DND-41 (cell line): ENCODE data around the gene RGS3.

Source experiments
- ATAC-seq: fragments of 200-7000 bp; cut with Tn5 transposase; 3 replicates; pipeline ENCODE4 v1.9.1; 2021; ENCODE audit warnings: low read depth; ENCODE audit not compliant: insufficient read depth
- DNase-seq: peaks from one replicate; pipeline ENCODE4 v3.0.0-alpha.2; 2020
- H2AFZ ChIP-seq: 2 replicates; pipeline ENCODE4 v1.6.0; 2012; ENCODE audit warnings: low read depth, low read length
- H3K27ac ChIP-seq: 2 replicates; pipeline ENCODE4 v1.5.1; 2012; ENCODE audit warnings: low read length, inconsistent platforms
- H3K27me3 ChIP-seq: fragments of 200-600 bp; sonication (generic); 2 replicates; pipeline ENCODE4 v1.6.0; 2012; ENCODE audit warnings: low read length, mild to moderate bottlenecking, inconsistent platforms; ENCODE audit not compliant: insufficient read depth, poor library complexity
- H3K36me3 ChIP-seq: 2 replicates; pipeline ENCODE4 v1.5.1; 2012; ENCODE audit warnings: low read length, inconsistent platforms; ENCODE audit not compliant: insufficient read depth
- H3K4me1 ChIP-seq: 2 replicates; pipeline ENCODE4 v1.5.1; 2012; ENCODE audit warnings: mild to moderate bottlenecking, low read length; ENCODE audit not compliant: insufficient read depth
- H3K4me2 ChIP-seq: 2 replicates; pipeline ENCODE4 v1.6.0; 2012; ENCODE audit warnings: mild to moderate bottlenecking, moderate library complexity, low read length, inconsistent platforms; ENCODE audit not compliant: insufficient read depth
- H3K4me3 ChIP-seq, 2 experiments: fragments of 200-600 bp in 1 of 2; shearing (Covaris generic) in 1 of 2; 2 replicates each; pipeline ENCODE4 v1.5.1; 2012 to 2016; ENCODE audit warnings: inconsistent platforms in 2 of 2, low read length in 2 of 2, mild to moderate bottlenecking in 2 of 2, low read depth in 1 of 2, moderate library complexity in 1 of 2
- H3K79me2 ChIP-seq: 2 replicates; pipeline ENCODE4 v1.6.0; 2012; ENCODE audit warnings: low read length, inconsistent platforms; ENCODE audit not compliant: insufficient read depth
- H3K9ac ChIP-seq: 2 replicates; pipeline ENCODE4 v1.6.0; 2012; ENCODE audit warnings: low read depth, mild to moderate bottlenecking, inconsistent platforms, low read length, moderate library complexity
- H3K9me3 ChIP-seq: 2 replicates; pipeline ENCODE4 v1.5.1; 2012; ENCODE audit warnings: low read length, moderate library complexity, mild to moderate bottlenecking, inconsistent platforms; ENCODE audit not compliant: insufficient read depth, severe bottlenecking
- H4K20me1 ChIP-seq: 2 replicates; pipeline ENCODE4 v1.6.0; 2012; ENCODE audit warnings: low read length; ENCODE audit not compliant: insufficient read depth
- CTCF ChIP-seq: IDR thresholded peaks from 2 replicates; pipeline ENCODE4 v1.5.1; 2012; ENCODE audit warnings: borderline replicate concordance, low read length, moderate library complexity, mild to moderate bottlenecking; ENCODE audit not compliant: poor library complexity, severe bottlenecking; ENCODE audit errors: extremely low read depth
- EZH2 ChIP-seq: IDR thresholded peaks from 3 replicates; pipeline ENCODE4 v1.6.1; 2012; ENCODE audit warnings: borderline replicate concordance, low read depth, mild to moderate bottlenecking, moderate library complexity, low read length, inconsistent platforms; ENCODE audit not compliant: severe bottlenecking

Gene RGS3

GRCh38 chr9:113529336-113530009 is 65.9 kb downstream of the RGS3 start:
- no peaks in the 10 kb centered on the region for H4K20me1 ChIP-seq
- no peaks in the 10 kb centered on the region for H3K27me3 ChIP-seq
- H3K36me3 ChIP-seq = no peaks in the 10 kb centered on the region; the same call in 1 of the 2 replicates
- peaks cover 11% of the 10 kb centered on the region for H3K4me1 ChIP-seq
- no peaks in the 10 kb centered on the region for H3K9me3 ChIP-seq
- H3K4me3 ChIP-seq = no peak overlapping the region
- H3K27ac ChIP-seq = no peak overlapping the region
- no peak for ATAC-seq
- no peak overlapping the region for H3K4me2 ChIP-seq
- no peak overlapping the region for H2AFZ ChIP-seq
- no peak overlapping the region for H3K9ac ChIP-seq
- TF ChIP-seq EZH2 (no peak), CTCF (no peak)
- no peaks in the 10 kb centered on the region for H3K79me2 ChIP-seq
- no peak for DNase-seq

- H2AFZ ChIP-seq = no peak overlapping the region
These were observed 66.6 kb downstream of the RGS3 start for GRCh38 chr9:113530022-113530635.

GRCh38 chr9:113530942-113531341 is 67.4 kb downstream of the RGS3 start:
- ATAC-seq (no peak), DNase-seq (no peak)
- Histone ChIP-seq H3K9me3 (no peaks in the 10 kb centered on the region), H3K36me3 (no peaks in the 10 kb centered on the region), H3K4me3 (no peak overlapping the region), H3K4me2 (no peak overlapping the region), H4K20me1 (no peaks in the 10 kb centered on the region), H2AFZ (no peak overlapping the region), H3K79me2 (no peaks in the 10 kb centered on the region), H3K27ac (no peak overlapping the region), H3K27me3 (no peaks in the 10 kb centered on the region), H3K9ac (no peak overlapping the region), H3K4me1 (no peaks in the 10 kb centered on the region)
- TF ChIP-seq CTCF = no peak
- TF ChIP-seq EZH2 = no peak

More at GRCh38 chr9:113530022-113530635, 66.6 kb downstream of the RGS3 start:
- H3K4me3 ChIP-seq = no peak overlapping the region
- H3K79me2 ChIP-seq = no peaks in the 10 kb centered on the region
- no peaks in the 10 kb centered on the region for H3K9me3 ChIP-seq
- no peaks in the 10 kb centered on the region; the same call in 1 of the 2 replicates for H3K36me3 ChIP-seq
- no peak overlapping the region for H3K27ac ChIP-seq
- no peaks in the 10 kb centered on the region for H3K27me3 ChIP-seq
- H3K9ac ChIP-seq = no peak overlapping the region
- no peak overlapping the region for H3K4me2 ChIP-seq
- DNase-seq (no peak), ATAC-seq (no peak)
- TF ChIP-seq EZH2 (no peak), CTCF (no peak)
- peaks cover 4% of the 10 kb centered on the region for H3K4me1 ChIP-seq
- H4K20me1 ChIP-seq = no peaks in the 10 kb centered on the region
